ENCODE measurements around the gene NDUFS4.

- TF ChIP-seq CTCF (IDR thresholded peaks at IDR 0.05; ENCODE audit: insufficient read depth, low read length) = no peak
- no peak for TF ChIP-seq GABPA (IDR thresholded peaks at IDR 0.05; ENCODE audit: low read depth)
- no peak for TF ChIP-seq POLR2AphosphoS5 (IDR thresholded peaks at IDR 0.05; ENCODE audit: low read depth)
- TF ChIP-seq REST (IDR thresholded peaks at IDR 0.05; ENCODE audit: insufficient replicate concordance, low read depth) = no peak
- TF ChIP-seq SPI1 (IDR thresholded peaks at IDR 0.05; ENCODE audit: borderline replicate concordance, low read depth) = no peak
Observed at GRCh38 chr5:53556001-53556400, 4.4 kb upstream of the NDUFS4 start.

Data from HL-60 (cell line).